HG02981 (cell line): Measurements from ENCODE around the gene IL22RA2.
"Not testable (repeated sequence)": the region's sequence is repeated elsewhere in the genome, so short reads cannot be mapped to it uniquely, and the experiment has no call there.

Source experiments
- ATAC-seq: cut with Tn5 transposase; IDR thresholded peaks from one replicate; pipeline ENCODE4 v1.9.1; 2021; ENCODE audit warnings: mild to moderate bottlenecking, moderate library complexity; ENCODE audit not compliant: unreplicated experiment

Gene IL22RA2

GRCh38 chr6:137173501-137173900 lies at the start of gene IL22RA2:
Gene IL22RA2 (minus strand): TSS chr6:137173644. CDS start chr6:137161749, 11,895 bp downstream.
- no peak for ATAC-seq

- no peak for ATAC-seq
These were observed 48.9 kb upstream of the IL22RA2 start for GRCh38 chr6:137222381-137222780.

GRCh38 chr6:137219664-137220252 lies 46.3 kb upstream of the IL22RA2 start:
- ATAC-seq: no peak

- ATAC-seq: peak; percentile 91
These were observed 45.6 kb upstream of the IL22RA2 start, which contains the start of gene IFNGR1 for GRCh38 chr6:137218917-137219663. Gene IFNGR1 (minus strand): TSS chr6:137219385. CDS start chr6:137219327, 58 bp downstream.

- ATAC-seq: peak; percentile 38
These were observed 45.1 kb upstream of the IL22RA2 start for GRCh38 chr6:137218473-137218916.

- ATAC-seq: no peak
These were observed 44.5 kb upstream of the IL22RA2 start for GRCh38 chr6:137217801-137218472.

- ATAC-seq: no peak
These were observed 43.6 kb upstream of the IL22RA2 start for GRCh38 chr6:137216875-137217553.

GRCh38 chr6:137216106-137216505 lies 42.7 kb upstream of the IL22RA2 start:
- ATAC-seq: no peak

- ATAC-seq: not testable (repeated sequence)
These were observed 42.2 kb upstream of the IL22RA2 start for GRCh38 chr6:137215630-137216029.

GRCh38 chr6:137214931-137215330 lies 41.5 kb upstream of the IL22RA2 start:
- ATAC-seq: no peak

GRCh38 chr6:137213813-137214212 lies 40.4 kb upstream of the IL22RA2 start:
- ATAC-seq: no peak

GRCh38 chr6:137213331-137213740 lies 39.9 kb upstream of the IL22RA2 start:
- ATAC-seq: no peak

GRCh38 chr6:137211910-137212309 lies 38.5 kb upstream of the IL22RA2 start:
- no peak for ATAC-seq

- no peak for ATAC-seq
These were observed 37.5 kb upstream of the IL22RA2 start for GRCh38 chr6:137210903-137211302.

GRCh38 chr6:137208279-137208678 lies 34.8 kb upstream of the IL22RA2 start:
- ATAC-seq: no peak

GRCh38 chr6:137207457-137207856 lies 34.0 kb upstream of the IL22RA2 start:
- not testable (repeated sequence) for ATAC-seq

- ATAC-seq: no peak
These were observed 33.1 kb upstream of the IL22RA2 start for GRCh38 chr6:137206577-137206976.

- ATAC-seq: no peak
These were observed 29.8 kb upstream of the IL22RA2 start for GRCh38 chr6:137203256-137203655.

GRCh38 chr6:137202078-137202477 lies 28.6 kb upstream of the IL22RA2 start:
- no peak for ATAC-seq

- no peak for ATAC-seq
These were observed 27.6 kb upstream of the IL22RA2 start for GRCh38 chr6:137201006-137201405.

- ATAC-seq: no peak
These were observed 26.8 kb upstream of the IL22RA2 start for GRCh38 chr6:137200288-137200687.
